Stimulated activated CD8-positive, alpha-beta memory T cell treated with anti-CD3 and anti-CD28 coated beads, Interleukin-4, amount 100 ng/mL, for 1 hour (primary cell): ENCODE measurements around the gene SUMF1.
"Not testable (repeated sequence)": the region's sequence is repeated elsewhere in the genome, so short reads cannot be mapped to it uniquely, and the experiment has no call there.

Experiments used
- DNase-seq, 2 donors: peaks; one replicate each; pipeline ENCODE4 v3.0.0-alpha.2; 2020; ENCODE audit warnings: low read depth in 2 of 2, low spot score in 1 of 2

SUMF1 gene

GRCh38 chr3:4340411-4341335, 126.4 kb downstream of the SUMF1 start:
- no peak for DNase-seq

- DNase-seq, result no peak
Measured at GRCh38 chr3:4340077-4340410, 127.0 kb downstream of the SUMF1 start.

GRCh38 chr3:4338751-4339150, 128.3 kb downstream of the SUMF1 start:
- DNase-seq, result no peak

- DNase-seq, result no peak
Measured at GRCh38 chr3:4336850-4337546, 130.1 kb downstream of the SUMF1 start.

GRCh38 chr3:4335840-4336562, 131.1 kb downstream of the SUMF1 start:
- DNase-seq, result no peak

GRCh38 chr3:4334548-4334947, 132.5 kb downstream of the SUMF1 start:
- no peak for DNase-seq

- no peak for DNase-seq
Measured at GRCh38 chr3:4332991-4333390, 134.1 kb downstream of the SUMF1 start.

- DNase-seq, result no peak
Measured at GRCh38 chr3:4332574-4332973, 134.5 kb downstream of the SUMF1 start.

- DNase-seq, result no peak
Measured at GRCh38 chr3:4332111-4332510, 135.0 kb downstream of the SUMF1 start.

- DNase-seq, result not testable (repeated sequence)
Measured at GRCh38 chr3:4329806-4330205, 137.3 kb downstream of the SUMF1 start.

GRCh38 chr3:4326868-4327267, 140.2 kb downstream of the SUMF1 start:
- DNase-seq, result no peak

GRCh38 chr3:4323246-4324027, 143.6 kb downstream of the SUMF1 start:
- no peak for DNase-seq

- DNase-seq, result no peak
Measured at GRCh38 chr3:4322635-4323034, 144.4 kb downstream of the SUMF1 start.

- no peak for DNase-seq
Measured at GRCh38 chr3:4321732-4322131, 145.3 kb downstream of the SUMF1 start.

GRCh38 chr3:4320096-4320911, 146.8 kb downstream of the SUMF1 start:
- DNase-seq, result no peak

GRCh38 chr3:4314688-4315087, 152.4 kb downstream of the SUMF1 start:
- no peak for DNase-seq

- DNase-seq, result no peak
Measured at GRCh38 chr3:4313606-4314293, 153.3 kb downstream of the SUMF1 start.

- DNase-seq, result no peak
Measured at GRCh38 chr3:4311496-4311895, 155.6 kb downstream of the SUMF1 start.
